Stimulated activated memory B cell treated with anti-CD40 and anti-IgM and Interleukin-4, amounts not matched to agents 10 μg/mL and 1 μg/mL and 100 μg/mL, for 72 hours (primary cell): ENCODE data around the gene PNMA6E.
"Not testable (repeated sequence)": the region's sequence is repeated elsewhere in the genome, so short reads cannot be mapped to it uniquely, and the experiment has no call there.

Experiments used
- ATAC-seq: fragments of 150-1000 bp; cut with Tn5 transposase; 2 replicates; pipeline ENCODE4 v1.10.0; 2021
- H3K27ac Mint-ChIP-seq: one replicate; pipeline ENCODE4 v1.8.0; 2022; ENCODE audit warnings: mild to moderate bottlenecking, mixed read lengths
- H3K27me3 Mint-ChIP-seq: one replicate; pipeline ENCODE4 v1.8.0; 2022; ENCODE audit warnings: mixed read lengths
- H3K36me3 Mint-ChIP-seq: one replicate; pipeline ENCODE4 v1.8.0; 2022; ENCODE audit warnings: mixed read lengths
- H3K4me1 Mint-ChIP-seq: one replicate; pipeline ENCODE4 v1.8.0; 2022; ENCODE audit warnings: mixed read lengths
- H3K4me3 Mint-ChIP-seq: one replicate; pipeline ENCODE4 v1.8.0; 2022; ENCODE audit warnings: mild to moderate bottlenecking, moderate library complexity, mixed read lengths
- H3K9me3 Mint-ChIP-seq: one replicate; pipeline ENCODE4 v1.8.0; 2022; ENCODE audit warnings: mixed read lengths

The PNMA6E gene

DNA sequence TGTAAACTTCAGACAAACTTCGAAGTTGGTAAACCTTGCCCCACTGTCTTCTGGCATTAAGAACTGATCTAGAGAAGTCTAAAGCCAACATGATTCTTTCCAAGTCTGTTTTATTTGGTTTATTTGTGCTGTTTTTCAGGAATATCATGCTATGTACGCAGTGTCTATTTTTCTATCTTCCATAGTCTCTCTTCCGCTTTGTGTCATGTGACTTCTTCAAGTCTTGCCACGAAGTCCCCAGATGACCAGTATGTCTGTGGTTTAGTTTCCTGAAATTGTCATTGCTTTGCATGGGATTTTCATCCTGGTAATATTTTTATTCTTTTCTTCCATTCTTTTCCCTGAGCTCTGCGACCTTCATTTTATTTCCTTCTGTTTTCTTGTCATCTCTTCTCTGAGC lies 15.1 kb downstream of the PNMA6E start:
- no peak overlapping the region for H3K4me3 Mint-ChIP-seq
- H3K27ac Mint-ChIP-seq = no peak overlapping the region
- H3K27me3 Mint-ChIP-seq = no peaks in the 10 kb centered on the region
- no peaks in the 10 kb centered on the region for H3K9me3 Mint-ChIP-seq
- no peaks in the 10 kb centered on the region for H3K36me3 Mint-ChIP-seq
- ATAC-seq = no peak
- H3K4me1 Mint-ChIP-seq = no peaks in the 10 kb centered on the region

DNA sequence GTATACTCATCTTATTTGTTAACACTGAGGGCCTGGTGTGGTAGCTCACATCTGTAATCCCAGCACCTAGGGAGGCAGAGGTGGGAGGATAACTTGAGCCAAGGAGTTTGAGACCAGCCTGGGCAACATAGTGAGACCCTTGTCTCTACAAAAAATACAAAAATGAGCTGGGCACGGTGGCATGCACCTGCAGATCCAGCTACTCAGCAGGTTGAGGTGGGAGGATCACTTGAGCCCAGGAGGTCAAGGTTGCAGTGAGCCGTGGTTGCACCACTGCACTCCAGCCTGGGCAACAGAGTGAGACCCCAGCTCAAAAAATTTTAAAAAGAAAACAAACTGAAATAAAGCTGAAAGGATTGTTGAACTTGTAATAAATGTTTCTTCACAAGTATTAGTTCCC lies 16.2 kb downstream of the PNMA6E start:
- ATAC-seq, H3K4me3 Mint-ChIP-seq, H3K27me3 Mint-ChIP-seq, H3K27ac Mint-ChIP-seq, H3K9me3 Mint-ChIP-seq, H3K36me3 Mint-ChIP-seq, H3K4me1 Mint-ChIP-seq: not testable (repeated sequence)

DNA sequence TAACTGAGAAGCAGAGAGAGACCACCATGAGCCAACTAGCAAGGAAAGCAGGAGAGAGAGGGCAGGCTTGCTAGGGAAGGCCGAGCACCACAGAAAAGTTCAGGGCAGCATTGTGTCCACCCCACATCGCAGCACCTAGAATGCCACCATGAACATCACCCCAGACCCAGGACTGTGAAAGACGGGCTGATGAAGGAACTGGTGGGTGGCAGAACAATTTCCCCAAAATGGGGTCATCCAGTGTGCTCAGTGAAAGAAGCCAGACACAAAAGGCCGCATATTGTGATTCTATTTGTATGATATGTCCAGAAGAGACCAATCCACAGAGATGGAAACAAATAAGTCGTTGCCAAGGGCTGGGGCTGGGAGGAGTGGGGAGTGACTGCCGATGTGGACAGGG lies 16.8 kb downstream of the PNMA6E start:
- Mint-ChIP-seq H3K9me3 (no peaks in the 10 kb centered on the region), H3K36me3 (no peaks in the 10 kb centered on the region), H3K4me1 (no peaks in the 10 kb centered on the region), H3K4me3 (no peak overlapping the region), H3K27me3 (no peaks in the 10 kb centered on the region), H3K27ac (no peak overlapping the region)
- ATAC-seq = no peak

DNA sequence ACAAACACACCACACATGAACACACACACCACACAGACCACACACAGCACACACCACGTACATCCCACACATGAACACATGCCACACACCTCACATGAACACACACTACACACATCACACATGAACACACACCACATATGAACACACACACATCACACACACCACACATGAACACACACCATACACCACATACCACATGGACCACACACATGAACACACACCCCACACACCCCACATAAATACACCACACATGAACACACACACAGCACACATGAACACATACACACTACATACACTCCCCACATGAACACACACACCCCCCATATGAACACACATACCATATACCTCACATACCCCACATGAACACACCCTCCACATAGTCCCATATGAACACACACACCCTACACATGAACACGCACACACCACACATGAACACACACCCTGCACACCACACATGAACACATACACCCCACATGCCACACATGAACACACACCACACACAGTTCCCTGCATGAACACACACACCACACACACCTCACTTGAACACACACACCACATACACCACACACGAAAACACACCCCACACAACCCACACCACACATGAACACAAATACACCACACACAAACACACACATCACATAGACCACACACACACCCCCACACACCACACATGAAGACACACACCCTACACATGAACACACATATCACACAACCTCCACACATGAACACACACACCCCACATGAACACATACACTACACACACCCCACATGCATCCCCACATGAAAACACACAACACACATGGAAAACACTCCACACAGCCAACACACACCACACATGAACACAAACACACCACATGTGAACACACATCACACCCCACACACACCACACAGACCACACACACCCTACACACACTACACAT lies 18.3 kb downstream of the PNMA6E start:
- H3K4me3 Mint-ChIP-seq = no peak overlapping the region
- H3K27ac Mint-ChIP-seq = no peak overlapping the region
- no peaks in the 10 kb centered on the region for H3K27me3 Mint-ChIP-seq
- H3K9me3 Mint-ChIP-seq = no peaks in the 10 kb centered on the region
- ATAC-seq = no peak
- no peaks in the 10 kb centered on the region for H3K4me1 Mint-ChIP-seq
- no peaks in the 10 kb centered on the region for H3K36me3 Mint-ChIP-seq

DNA sequence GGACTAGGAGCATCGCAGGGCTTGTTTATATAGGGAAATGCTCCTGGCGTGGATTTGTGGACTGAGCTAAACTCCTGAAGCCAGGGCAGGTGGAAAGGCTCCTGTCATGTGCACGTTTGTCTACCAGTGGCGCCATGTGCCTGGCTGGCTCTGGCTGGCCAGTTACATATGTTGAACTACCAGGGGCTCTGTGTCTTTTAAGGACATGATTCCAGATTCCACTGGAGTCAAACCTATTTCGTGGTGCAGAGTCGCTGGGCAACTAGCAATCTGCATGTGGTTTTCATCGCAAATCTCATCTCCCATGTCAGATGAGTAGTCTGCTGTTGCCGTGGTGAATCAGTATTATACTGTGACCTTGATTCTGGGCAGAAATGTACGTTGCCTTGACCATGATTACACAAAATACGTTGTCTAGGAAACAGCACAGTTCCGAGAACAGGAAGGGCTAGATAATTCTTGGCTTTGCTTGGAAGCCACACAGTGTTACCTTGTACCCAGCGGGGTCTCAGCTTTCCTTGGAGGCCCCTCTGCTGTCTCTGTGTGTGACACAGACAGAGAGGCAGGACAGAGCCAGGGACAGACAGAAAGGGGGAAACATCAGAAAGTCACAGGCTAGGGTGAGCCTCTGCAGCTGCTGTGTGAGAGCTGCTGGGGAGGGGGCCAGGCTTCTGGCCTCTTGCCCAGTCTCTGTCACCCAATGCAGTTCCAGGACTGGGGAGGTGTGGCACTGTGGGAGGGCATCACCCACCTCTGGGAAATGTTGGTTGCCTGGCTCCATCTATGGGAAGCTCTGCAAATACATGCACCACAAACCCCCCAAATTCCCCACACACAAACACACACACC lies 19.2 kb downstream of the PNMA6E start:
- Mint-ChIP-seq H3K27me3 (no peaks in the 10 kb centered on the region), H3K4me3 (no peak overlapping the region)

DNA sequence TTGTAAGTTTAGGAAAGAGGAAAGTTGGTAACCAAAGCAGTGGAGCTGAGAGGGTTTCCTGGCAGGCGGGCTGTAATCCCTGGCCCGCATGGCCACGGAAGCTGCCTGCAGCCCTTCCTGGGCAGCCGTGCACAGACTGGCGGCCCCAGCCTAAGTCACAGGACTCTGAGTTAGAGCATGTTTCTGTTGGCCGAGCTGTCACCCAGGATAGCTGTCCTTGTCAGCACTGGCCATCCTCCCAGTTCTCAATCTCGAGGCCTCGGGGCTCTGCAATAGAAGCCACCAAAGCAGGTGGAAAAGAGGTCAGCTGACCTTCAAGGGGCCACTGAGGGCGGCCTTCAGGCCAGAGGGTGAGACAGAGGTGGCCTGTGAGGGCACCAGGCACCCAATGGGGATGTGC lies 20.5 kb downstream of the PNMA6E start:
- H3K27me3 Mint-ChIP-seq = no peaks in the 10 kb centered on the region
- H3K4me3 Mint-ChIP-seq = no peak overlapping the region
- H3K27ac Mint-ChIP-seq = no peak overlapping the region
- no peaks in the 10 kb centered on the region for H3K36me3 Mint-ChIP-seq
- no peaks in the 10 kb centered on the region for H3K9me3 Mint-ChIP-seq
- no peak for ATAC-seq
- H3K4me1 Mint-ChIP-seq = no peaks in the 10 kb centered on the region

More for the DNA sequence above, 19.2 kb downstream of the PNMA6E start:
- no peak overlapping the region for H3K27ac Mint-ChIP-seq
- H3K36me3 Mint-ChIP-seq = no peaks in the 10 kb centered on the region
- ATAC-seq = no peak
- H3K9me3 Mint-ChIP-seq = no peaks in the 10 kb centered on the region
- no peaks in the 10 kb centered on the region for H3K4me1 Mint-ChIP-seq

DNA sequence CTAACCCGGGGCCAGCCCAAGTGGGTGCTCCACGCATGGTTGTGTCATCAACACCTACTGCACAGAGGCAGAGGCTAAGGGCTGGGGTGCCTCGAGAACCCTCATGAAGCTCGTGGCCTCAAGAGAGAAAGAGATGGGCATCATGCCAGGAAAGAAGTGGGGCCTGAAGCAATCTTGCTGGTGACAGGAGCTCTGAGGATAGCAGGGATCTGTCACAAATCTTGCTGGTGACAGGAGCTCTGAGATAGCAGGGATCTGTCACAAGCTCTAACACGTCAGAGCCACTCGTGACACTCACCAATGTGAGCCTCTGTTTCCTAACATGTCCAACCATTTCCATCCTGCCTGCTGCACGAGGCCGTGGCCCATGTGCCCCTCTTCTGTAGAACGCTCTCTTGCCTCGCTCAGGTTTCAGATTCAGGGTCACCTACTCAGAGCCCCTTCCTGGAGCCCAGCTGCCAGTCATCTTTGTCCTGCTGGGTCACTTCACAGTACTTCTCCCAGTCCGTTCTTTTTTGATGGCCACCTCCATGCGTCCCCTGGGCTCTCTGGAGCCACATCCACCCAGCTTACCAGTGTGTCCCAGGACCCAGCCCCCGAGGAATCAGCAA lies 21.1 kb downstream of the PNMA6E start:
- Mint-ChIP-seq H3K27ac (no peak overlapping the region), H3K4me3 (no peak overlapping the region), H3K4me1 (no peaks in the 10 kb centered on the region), H3K36me3 (no peaks in the 10 kb centered on the region), H3K9me3 (no peaks in the 10 kb centered on the region), H3K27me3 (no peaks in the 10 kb centered on the region)
- ATAC-seq = no peak

DNA sequence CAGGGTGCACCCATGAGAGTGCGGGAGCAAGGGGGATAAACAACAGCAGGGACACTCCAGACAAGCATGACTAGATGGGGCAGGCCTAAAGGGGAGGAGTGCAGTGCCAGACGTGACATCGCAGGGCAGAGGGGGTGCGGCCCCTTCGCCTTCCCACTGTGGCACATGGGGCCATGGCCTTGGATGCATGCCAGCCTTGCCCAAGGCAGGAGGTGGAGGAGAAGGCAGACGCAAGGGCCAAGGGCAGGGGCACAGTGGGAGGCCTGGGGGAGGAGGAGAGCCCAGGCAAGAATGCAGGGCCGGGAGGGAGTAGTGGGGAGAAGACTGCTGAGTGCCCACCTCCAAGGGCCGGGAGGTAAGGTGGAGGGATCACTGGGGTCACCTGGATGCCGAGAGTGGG lies 21.6 kb downstream of the PNMA6E start:
- Mint-ChIP-seq H3K9me3 (no peaks in the 10 kb centered on the region), H3K27me3 (no peaks in the 10 kb centered on the region), H3K4me1 (no peaks in the 10 kb centered on the region), H3K27ac (no peak overlapping the region), H3K4me3 (no peak overlapping the region), H3K36me3 (no peaks in the 10 kb centered on the region)
- ATAC-seq = no peak

DNA sequence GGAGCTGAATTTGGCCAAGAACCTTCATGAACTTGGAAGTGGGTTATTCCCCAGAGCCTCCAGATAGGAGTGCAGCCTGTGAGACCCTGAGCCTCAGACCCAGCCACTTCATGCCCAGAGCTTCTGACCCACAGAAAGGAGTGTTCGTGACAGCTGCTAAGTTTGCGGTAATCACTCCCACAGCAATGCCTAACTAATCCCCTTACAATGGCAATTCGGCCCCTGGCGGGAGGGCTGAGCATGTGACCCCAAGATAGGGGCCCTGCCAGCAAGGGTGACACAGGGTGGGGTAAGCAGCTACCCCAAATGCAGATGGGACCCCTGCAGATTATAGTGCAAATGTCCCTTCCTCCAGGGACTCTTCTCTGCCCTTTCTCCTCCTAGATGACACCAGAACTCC lies 22.5 kb downstream of the PNMA6E start:
- Mint-ChIP-seq H3K4me3 (no peak overlapping the region), H3K27ac (no peak overlapping the region), H3K27me3 (no peaks in the 10 kb centered on the region), H3K36me3 (no peaks in the 10 kb centered on the region), H3K9me3 (no peaks in the 10 kb centered on the region), H3K4me1 (no peaks in the 10 kb centered on the region)
- ATAC-seq = no peak

DNA sequence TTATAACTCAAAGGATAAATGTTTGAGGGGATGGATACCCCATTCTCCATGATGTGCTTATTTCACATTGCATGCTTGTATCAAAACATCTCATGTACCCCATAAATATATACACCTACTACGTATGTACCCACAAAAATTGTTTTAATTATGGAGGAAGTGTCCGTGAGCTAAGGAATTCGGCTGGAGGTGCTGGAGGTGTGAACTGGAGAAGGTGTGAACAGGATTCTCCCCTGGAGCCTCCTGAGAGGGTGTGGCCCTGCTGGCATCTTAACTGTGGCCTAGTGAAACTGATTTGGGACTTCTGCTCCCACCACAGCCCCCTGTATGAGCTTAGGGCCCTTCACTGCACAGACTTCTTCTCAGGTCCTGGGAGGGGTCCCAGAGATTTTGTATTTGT lies 23.4 kb downstream of the PNMA6E start:
- no peak overlapping the region for H3K27ac Mint-ChIP-seq
- H3K4me3 Mint-ChIP-seq = no peak overlapping the region
- H3K36me3 Mint-ChIP-seq = no peaks in the 10 kb centered on the region
- no peaks in the 10 kb centered on the region for H3K4me1 Mint-ChIP-seq
- ATAC-seq = no peak
- no peaks in the 10 kb centered on the region for H3K27me3 Mint-ChIP-seq
- H3K9me3 Mint-ChIP-seq = no peaks in the 10 kb centered on the region

DNA sequence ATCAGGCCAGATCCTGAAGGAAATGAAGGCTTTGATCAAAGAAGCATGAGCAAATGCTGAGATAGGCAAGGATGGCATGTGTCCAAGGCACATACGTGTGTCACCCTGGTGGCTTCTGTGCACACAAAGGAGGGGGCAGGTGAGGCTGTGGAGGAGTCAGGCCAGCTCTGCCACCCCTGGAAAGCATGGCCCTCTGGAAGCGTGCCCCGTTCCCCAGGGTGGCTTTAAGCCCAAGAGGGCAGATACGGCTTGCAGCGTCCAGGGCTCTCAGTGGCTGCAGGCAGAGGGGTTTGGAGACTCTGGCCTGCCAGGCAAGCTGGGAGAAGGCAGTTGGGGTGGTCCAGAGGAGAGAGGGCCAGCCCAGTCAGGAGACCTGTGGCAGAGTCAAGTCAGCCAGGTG lies 25.6 kb downstream of the PNMA6E start:
- H3K4me3 Mint-ChIP-seq = no peak overlapping the region
- no peaks in the 10 kb centered on the region for H3K9me3 Mint-ChIP-seq
- no peaks in the 10 kb centered on the region for H3K36me3 Mint-ChIP-seq
- peaks cover 4% of the 10 kb centered on the region for H3K4me1 Mint-ChIP-seq
- H3K27ac Mint-ChIP-seq = no peak overlapping the region
- ATAC-seq = no peak
- peaks cover 13% of the 10 kb centered on the region for H3K27me3 Mint-ChIP-seq

DNA sequence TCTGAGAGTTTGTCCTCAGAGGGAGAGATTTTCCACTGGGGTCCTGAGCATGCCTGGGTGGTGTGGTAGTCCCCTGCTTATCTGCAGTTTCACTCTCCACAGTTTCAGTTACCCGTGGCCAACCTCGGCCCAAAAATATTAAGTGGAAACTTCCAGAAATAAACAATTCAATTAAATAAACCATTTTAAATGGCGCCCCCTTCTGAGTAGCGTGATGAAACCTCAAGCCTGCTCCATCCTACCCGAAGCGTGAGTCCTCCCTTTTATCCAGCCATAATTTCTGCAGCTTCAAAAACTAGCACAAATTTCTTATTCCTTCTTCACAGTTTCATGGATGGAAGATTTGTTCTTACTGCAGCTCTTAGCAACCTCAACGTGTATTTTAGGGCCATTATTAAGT lies 26.7 kb downstream of the PNMA6E start:
- no peak overlapping the region for H3K27ac Mint-ChIP-seq
- peaks cover 22% of the 10 kb centered on the region for H3K27me3 Mint-ChIP-seq
- no peaks in the 10 kb centered on the region for H3K36me3 Mint-ChIP-seq
- ATAC-seq = no peak
- H3K9me3 Mint-ChIP-seq = no peaks in the 10 kb centered on the region
- H3K4me3 Mint-ChIP-seq = no peak overlapping the region
- peaks cover 6% of the 10 kb centered on the region for H3K4me1 Mint-ChIP-seq

DNA sequence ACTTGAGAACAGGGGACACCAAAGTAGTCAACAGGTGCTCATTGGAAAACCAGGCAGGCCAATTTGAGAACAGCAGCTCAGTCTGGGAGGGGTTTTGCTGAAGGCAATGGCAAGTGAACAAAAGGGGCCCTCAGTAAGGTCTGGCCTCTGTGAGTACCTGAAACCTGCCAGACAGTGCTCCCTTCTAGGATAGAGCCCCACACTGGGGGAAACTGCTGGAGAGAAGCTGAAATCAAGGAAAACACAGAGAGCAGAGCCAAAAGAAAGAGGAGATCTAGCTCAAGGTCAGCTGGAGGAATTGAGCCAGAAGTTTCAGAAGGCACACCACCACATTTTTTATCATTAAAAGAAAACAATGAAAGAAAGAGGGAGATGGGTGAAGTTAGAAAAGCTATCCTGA lies 28.2 kb downstream of the PNMA6E start:
- peaks cover 6% of the 10 kb centered on the region for H3K4me1 Mint-ChIP-seq
- H3K27me3 Mint-ChIP-seq = peaks cover 23% of the 10 kb centered on the region
- no peaks in the 10 kb centered on the region for H3K9me3 Mint-ChIP-seq
- H3K36me3 Mint-ChIP-seq = no peaks in the 10 kb centered on the region
- H3K4me3 Mint-ChIP-seq = no peak overlapping the region
- H3K27ac Mint-ChIP-seq = no peak overlapping the region
- no peak for ATAC-seq

DNA sequence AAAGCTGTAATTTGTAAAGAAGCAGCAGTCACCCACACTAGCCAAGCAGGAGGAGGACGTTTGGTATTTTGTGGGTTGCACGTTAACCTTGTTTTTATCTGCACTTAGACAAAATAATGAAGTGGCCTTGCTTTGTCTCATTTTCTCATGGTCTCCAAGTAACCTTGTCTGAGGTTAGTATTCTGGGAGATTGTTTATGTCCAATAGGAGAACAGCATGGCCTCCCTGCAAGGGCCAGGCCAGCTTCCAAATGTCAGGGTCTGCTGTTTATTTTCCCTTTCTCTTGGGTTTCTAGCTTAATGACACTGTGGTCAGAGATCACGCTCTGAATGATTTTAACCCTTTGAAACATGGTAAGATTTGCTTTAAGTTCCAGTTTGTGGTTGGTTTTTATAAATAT lies 29.9 kb downstream of the PNMA6E start:
- Mint-ChIP-seq H3K9me3 (no peaks in the 10 kb centered on the region), H3K4me3 (no peak overlapping the region), H3K4me1 (peaks cover 6% of the 10 kb centered on the region), H3K27me3 (peaks cover 23% of the 10 kb centered on the region), H3K36me3 (no peaks in the 10 kb centered on the region), H3K27ac (no peak overlapping the region)
- no peak for ATAC-seq

DNA sequence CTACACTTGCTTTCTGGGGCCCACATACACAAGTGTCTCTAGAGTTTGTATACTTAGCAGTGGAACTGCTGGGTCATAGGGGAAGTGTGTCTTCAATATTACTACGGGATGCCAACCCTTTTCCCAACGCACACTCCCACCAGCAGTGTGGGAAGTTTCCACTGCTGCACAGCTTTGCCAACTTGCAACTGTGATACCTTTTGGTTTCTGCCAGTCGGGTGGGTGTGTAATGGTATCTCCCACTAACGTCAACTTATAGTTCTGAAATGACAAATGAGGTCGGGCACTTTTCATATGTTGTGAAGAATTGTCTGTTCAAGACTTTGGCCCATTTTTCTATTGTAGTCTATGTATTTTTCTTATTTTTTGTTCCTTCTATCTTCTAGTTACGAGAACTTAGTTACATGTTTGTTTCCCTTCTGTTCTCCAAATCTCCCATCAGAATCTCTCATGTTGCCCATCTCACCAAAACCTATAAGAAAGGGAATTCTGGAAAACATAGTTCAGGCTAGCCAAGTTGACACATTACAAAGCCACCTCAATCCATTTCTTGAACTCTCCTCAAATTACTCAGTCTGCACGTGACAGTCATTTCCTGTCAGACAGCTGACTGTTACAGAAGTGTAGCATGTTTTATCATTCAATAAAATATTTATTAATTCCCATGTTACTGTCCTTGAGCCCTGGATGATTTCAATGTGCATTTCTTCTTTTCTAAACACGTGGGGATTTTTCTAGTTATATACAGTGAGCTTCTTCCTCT lies 30.7 kb downstream of the PNMA6E start:
- Mint-ChIP-seq H3K36me3 (no peaks in the 10 kb centered on the region), H3K4me1 (peaks cover 6% of the 10 kb centered on the region), H3K9me3 (no peaks in the 10 kb centered on the region), H3K27ac (no peak overlapping the region), H3K27me3 (peaks cover 23% of the 10 kb centered on the region), H3K4me3 (no peak overlapping the region)
- ATAC-seq = no peak
